CD4-positive, alpha-beta T cell (primary cell): ENCODE results near the gene CASQ1. TPM values are rescaled to one million over a fixed set of nuclear protein-coding genes. Genes with fewer than 3 reads are reported as not detected.

Experiments
- ATAC-seq: fragments of 200-7000 bp; cut with Tn5 transposase; one replicate; pipeline ENCODE4 v1.10.0; 2022; ENCODE audit warnings: mild to moderate bottlenecking; ENCODE audit not compliant: poor library complexity
- CTCF ChIA-PET: fragments of 350-600 bp; sonication (Branson Sonifier 250); formaldehyde crosslinking; loops from one replicate; lab custom pipeline; 2021; ENCODE audit warnings: antibody characterized with exemption, inconsistent platforms; lab: Charles Lee
- POLR2A ChIA-PET: fragments of 350-600 bp; sonication (Branson Sonifier 250); formaldehyde crosslinking; loops from one replicate; lab custom pipeline; 2021; ENCODE audit warnings: antibody characterized with exemption, inconsistent platforms; lab: Charles Lee
- DNase-seq, 14 experiments: peaks; one replicate each; pipeline ENCODE4 v3.0.0-alpha.2; 2013 to 2020; ENCODE audit warnings: mixed read lengths in 2 of 14
- H3K27ac ChIP-seq, 2 donors: one replicate each; pipeline versions ENCODE4 v1.5.1 to v1.7.0; 2013; ENCODE audit warnings: low read length in 2 of 2, low read depth in 1 of 2, mild to moderate bottlenecking in 1 of 2
- H3K27me3 ChIP-seq, 2 experiments: 1 replicate in 1 of 2; 2 replicates in 1 of 2; pipeline versions ENCODE4 v1.6.1 to v1.7.0; 2013; ENCODE audit warnings: low read length in 2 of 2, control low read depth in 1 of 2, mild to moderate bottlenecking in 1 of 2, moderate library complexity in 1 of 2; ENCODE audit not compliant: insufficient read depth in 2 of 2, control insufficient read depth in 1 of 2
- H3K36me3 ChIP-seq: one replicate; pipeline ENCODE4 v1.6.1; 2013; ENCODE audit warnings: low read length, control low read depth; ENCODE audit not compliant: insufficient read depth
- H3K4me1 ChIP-seq: one replicate; pipeline ENCODE4 v1.6.1; 2013; ENCODE audit warnings: low read length, control low read depth; ENCODE audit not compliant: insufficient read depth
- H3K4me3 ChIP-seq: one replicate; pipeline ENCODE4 v1.5.1; 2013; ENCODE audit warnings: mild to moderate bottlenecking, low read length, moderate library complexity
- H3K9me3 ChIP-seq, 2 experiments: 1 replicate in 1 of 2; 2 replicates in 1 of 2; pipeline versions ENCODE4 v1.6.1 to v1.7.0; 2013; ENCODE audit warnings: low read length in 2 of 2, mild to moderate bottlenecking in 2 of 2, control low read depth in 1 of 2, moderate library complexity in 1 of 2; ENCODE audit not compliant: control insufficient read depth in 1 of 2, insufficient read depth in 1 of 2
- H3K27ac Mint-ChIP-seq: one replicate; pipeline ENCODE4 v1.8.0; 2020; ENCODE audit warnings: mixed read lengths
- H3K27me3 Mint-ChIP-seq: one replicate; pipeline ENCODE4 v1.8.0; 2021; ENCODE audit warnings: mixed read lengths
- H3K36me3 Mint-ChIP-seq: one replicate; pipeline ENCODE4 v1.8.0; 2021; ENCODE audit warnings: low read depth, mixed read lengths
- H3K4me1 Mint-ChIP-seq: one replicate; pipeline ENCODE4 v1.8.0; 2021; ENCODE audit warnings: low read depth, mixed read lengths
- H3K4me3 Mint-ChIP-seq: one replicate; pipeline ENCODE4 v1.8.0; 2020; ENCODE audit warnings: mild to moderate bottlenecking, mixed read lengths
- H3K9me3 Mint-ChIP-seq: one replicate; pipeline ENCODE4 v1.8.0; 2020; ENCODE audit warnings: mixed read lengths
- intact Hi-C, 2 experiments: fragments of 100-400 bp; cut with DNase I in 1 of 2; cut with micrococcal nuclease in 1 of 2; formaldehyde crosslinking; loops; one replicate each; pipeline versions ENCODE4 v1.15.1 to v1.9.0; 2023 to 2025; cut with DNase I, micrococcal nuclease
- total RNA-seq, 174 experiments: library from RNA in 2 of 174; stranded (reverse) in 2 of 174; gene quantifications; one replicate each; pipeline ENCODE4 v1.2.3 and lab custom pipeline; 2021 to 2026
- TF ChIP-seq, protein P1 (sequence below): fragments of 200-600 bp; IDR thresholded peaks from one replicate; pipeline ENCODE4 v1.8.0; 2022; ENCODE audit warnings: antibody characterized with exemption, mild to moderate bottlenecking

The CASQ1 gene
- total RNA-seq, 2 experiments from 2014 or later = not detected

DNA sequence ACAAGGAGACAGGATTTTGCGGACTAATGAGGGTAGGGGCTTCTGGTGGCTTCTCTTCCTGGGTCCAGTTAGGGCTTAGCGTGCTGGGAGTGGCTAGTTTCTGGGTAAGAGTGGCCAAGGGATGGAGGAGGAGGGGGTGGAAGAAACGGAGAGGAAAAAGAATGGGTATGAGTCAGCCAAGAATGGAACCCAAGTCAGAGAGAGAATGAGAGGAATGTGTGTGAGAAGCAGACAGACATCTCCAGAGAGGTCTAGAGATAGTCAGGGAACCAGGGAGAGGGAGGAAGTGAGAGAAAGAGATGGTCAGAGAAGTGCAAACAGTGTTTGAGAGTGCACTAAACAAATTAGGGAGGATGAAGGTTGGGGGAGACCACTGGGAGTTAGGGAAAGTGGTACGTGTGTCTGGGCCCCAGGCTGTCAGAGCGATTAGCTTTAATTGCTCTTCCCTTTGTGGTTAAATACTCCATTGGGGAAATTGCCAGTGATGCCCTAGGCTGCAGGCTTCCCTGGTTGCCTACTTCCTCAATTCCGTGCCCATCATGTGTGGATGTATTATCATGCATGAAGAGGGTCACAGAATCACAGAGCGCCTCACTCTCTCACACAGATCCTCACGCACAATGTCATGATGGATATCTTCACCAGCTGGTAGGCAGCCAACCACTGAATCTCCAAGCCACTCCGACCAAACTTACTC lies 16.2 kb downstream of the CASQ1 start:
- POLR2A ChIA-PET = interaction anchor here (1.0 to 1.4 kb wide), 3 partner anchors 12 to 79 kb away, joined by 3 to 9 read pairs (median 4); partner anchors contain the start of genes DCAF8 and PEX19
- Mint-ChIP-seq H3K27ac (peak overlapping the region; percentile 76), H3K27me3 (no peaks in the 10 kb centered on the region), H3K9me3 (no peaks in the 10 kb centered on the region), H3K36me3 (peaks cover 4% of the 10 kb centered on the region), H3K4me3 (peak overlapping the region; percentile 90), H3K4me1 (peaks cover 42% of the 10 kb centered on the region)
- ATAC-seq (no peak), DNase-seq (peak in 2 of 14 experiments; percentile 26 to 30)
- TF ChIP-seq, protein P1, sequence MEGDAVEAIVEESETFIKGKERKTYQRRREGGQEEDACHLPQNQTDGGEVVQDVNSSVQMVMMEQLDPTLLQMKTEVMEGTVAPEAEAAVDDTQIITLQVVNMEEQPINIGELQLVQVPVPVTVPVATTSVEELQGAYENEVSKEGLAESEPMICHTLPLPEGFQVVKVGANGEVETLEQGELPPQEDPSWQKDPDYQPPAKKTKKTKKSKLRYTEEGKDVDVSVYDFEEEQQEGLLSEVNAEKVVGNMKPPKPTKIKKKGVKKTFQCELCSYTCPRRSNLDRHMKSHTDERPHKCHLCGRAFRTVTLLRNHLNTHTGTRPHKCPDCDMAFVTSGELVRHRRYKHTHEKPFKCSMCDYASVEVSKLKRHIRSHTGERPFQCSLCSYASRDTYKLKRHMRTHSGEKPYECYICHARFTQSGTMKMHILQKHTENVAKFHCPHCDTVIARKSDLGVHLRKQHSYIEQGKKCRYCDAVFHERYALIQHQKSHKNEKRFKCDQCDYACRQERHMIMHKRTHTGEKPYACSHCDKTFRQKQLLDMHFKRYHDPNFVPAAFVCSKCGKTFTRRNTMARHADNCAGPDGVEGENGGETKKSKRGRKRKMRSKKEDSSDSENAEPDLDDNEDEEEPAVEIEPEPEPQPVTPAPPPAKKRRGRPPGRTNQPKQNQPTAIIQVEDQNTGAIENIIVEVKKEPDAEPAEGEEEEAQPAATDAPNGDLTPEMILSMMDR = no peak
- Histone ChIP-seq H3K27ac (peak overlapping the region; percentile 33 to 71), H3K9me3 (no peaks in the 10 kb centered on the region), H3K36me3 (peaks cover 22% of the 10 kb centered on the region), H3K27me3 (no peaks in the 10 kb centered on the region), H3K4me1 (peaks cover 45% of the 10 kb centered on the region), H3K4me3 (peak overlapping the region; percentile 97)
- CTCF ChIA-PET = no interaction called here
- intact Hi-C loops = loop anchor here (5.0 kb wide), 2 partner anchors 46 to 109 kb away; partner anchors contain the start of gene IGSF8 (in 1 of the 2)

DNA sequence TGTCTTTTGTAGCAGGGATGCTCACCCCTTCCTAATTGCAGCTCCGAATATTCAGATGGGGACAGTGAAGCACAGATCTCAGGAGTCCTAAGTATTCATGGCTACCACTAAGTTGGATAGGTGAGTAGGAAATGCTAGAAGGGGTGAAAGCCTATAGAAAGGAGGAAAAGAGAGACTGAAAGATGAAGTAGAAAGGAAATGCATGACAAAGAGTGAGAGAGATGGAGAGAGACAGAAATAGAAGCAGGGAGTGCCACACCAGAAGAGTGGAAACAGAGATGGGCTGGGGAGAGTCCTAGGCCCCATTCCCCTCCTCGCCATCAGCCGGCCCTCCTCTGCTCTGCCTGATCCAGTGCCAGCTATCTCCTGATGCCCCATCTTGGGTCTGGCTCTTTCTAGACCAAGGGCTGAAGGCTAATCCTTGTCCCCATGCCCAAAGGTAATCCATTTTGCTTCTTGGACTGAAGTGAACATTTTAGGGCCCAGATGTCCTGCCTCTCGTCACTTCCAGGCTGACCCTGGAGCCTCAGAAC lies 16.8 kb downstream of the CASQ1 start:
- TF ChIP-seq, protein P1 = no peak
- H3K27me3 Mint-ChIP-seq = no peaks in the 10 kb centered on the region
- peak overlapping the region; percentile 90 for H3K4me3 Mint-ChIP-seq
- DNase-seq (no peak), ATAC-seq (no peak)
- peaks cover 28% of the 10 kb centered on the region for H3K36me3 ChIP-seq
- peak overlapping the region; percentile 76 for H3K27ac Mint-ChIP-seq
- H3K9me3 ChIP-seq = no peaks in the 10 kb centered on the region
- H3K4me1 ChIP-seq = peaks cover 45% of the 10 kb centered on the region
- intact Hi-C loops = loop anchor here (5.0 kb wide), 2 partner anchors 45 to 110 kb away; partner anchors contain the start of gene IGSF8 (in 1 of the 2)
- POLR2A ChIA-PET = no interaction called here
- H3K27me3 ChIP-seq = no peaks in the 10 kb centered on the region
- H3K4me3 ChIP-seq = no peak overlapping the region
- H3K27ac ChIP-seq = peak overlapping the region in 1 of 2 donors; percentile 12
- H3K36me3 Mint-ChIP-seq = peaks cover 10% of the 10 kb centered on the region
- CTCF ChIA-PET = interaction anchor here (1.0 kb wide), 1 partner anchor 42 kb away, joined by 3 read pairs; no protein-coding TSS in a partner anchor
- peaks cover 42% of the 10 kb centered on the region for H3K4me1 Mint-ChIP-seq
- no peaks in the 10 kb centered on the region for H3K9me3 Mint-ChIP-seq

DNA sequence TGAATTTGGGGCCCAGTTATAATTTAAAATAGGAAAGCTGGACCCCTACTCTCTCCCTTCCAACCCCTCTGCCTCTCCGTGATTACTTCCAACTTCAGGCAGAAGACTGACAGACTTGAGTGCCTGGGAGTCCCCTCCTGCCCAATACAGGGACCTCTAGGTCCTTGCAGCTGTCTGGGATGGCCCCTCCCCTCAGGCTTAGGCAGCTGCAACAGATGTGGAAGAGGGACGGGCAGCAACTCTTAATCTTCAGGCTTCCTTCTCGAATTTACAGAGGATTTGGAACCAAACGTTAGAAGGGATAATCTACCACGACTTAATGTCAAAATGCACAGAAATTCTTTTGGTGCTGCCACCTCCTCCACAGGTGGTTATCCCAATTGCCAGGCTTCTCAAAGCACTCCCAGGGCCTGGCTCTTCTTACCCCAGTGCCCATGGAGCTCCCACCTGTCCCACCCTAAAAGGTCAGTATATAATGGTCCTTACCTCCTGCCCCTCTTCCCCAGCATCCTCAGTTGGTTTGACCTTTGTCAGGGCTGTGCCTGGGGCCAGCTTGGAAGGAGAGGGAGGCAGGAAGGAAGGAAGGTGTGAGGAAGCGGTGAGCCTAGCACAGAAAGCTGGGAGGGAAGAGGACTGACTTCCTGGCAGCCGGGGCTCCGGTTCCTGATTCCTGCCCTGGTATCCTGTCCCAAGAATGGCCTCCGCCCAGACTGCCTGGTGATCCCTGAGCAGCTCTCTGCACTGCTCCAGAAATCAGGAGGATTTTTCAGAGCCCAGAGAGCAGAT lies 17.6 kb downstream of the CASQ1 start:
- Mint-ChIP-seq H3K27ac (peak overlapping the region; percentile 76), H3K9me3 (no peaks in the 10 kb centered on the region), H3K4me1 (peaks cover 42% of the 10 kb centered on the region), H3K27me3 (no peaks in the 10 kb centered on the region), H3K36me3 (peaks cover 18% of the 10 kb centered on the region), H3K4me3 (peak overlapping the region; percentile 56)
- intact Hi-C loops = loop anchor here (5.0 kb wide), 2 partner anchors 44 to 111 kb away; partner anchors contain the start of gene IGSF8 (in 1 of the 2)
- CTCF ChIA-PET = interaction anchor here (1.0 kb wide), 1 partner anchor 43 kb away, joined by 3 read pairs; no protein-coding TSS in a partner anchor
- H3K27me3 ChIP-seq = no peaks in the 10 kb centered on the region
- H3K4me3 ChIP-seq = no peak overlapping the region
- H3K27ac ChIP-seq = peak overlapping the region in 1 of 2 donors; percentile 12
- POLR2A ChIA-PET = no interaction called here
- TF ChIP-seq, protein P1 = no peak
- DNase-seq (no peak), ATAC-seq (no peak)
- peaks cover 35% of the 10 kb centered on the region for H3K36me3 ChIP-seq
- peaks cover 45% of the 10 kb centered on the region for H3K4me1 ChIP-seq
- H3K9me3 ChIP-seq = no peaks in the 10 kb centered on the region
